ENCODE results near the gene MARF1.

DNA sequence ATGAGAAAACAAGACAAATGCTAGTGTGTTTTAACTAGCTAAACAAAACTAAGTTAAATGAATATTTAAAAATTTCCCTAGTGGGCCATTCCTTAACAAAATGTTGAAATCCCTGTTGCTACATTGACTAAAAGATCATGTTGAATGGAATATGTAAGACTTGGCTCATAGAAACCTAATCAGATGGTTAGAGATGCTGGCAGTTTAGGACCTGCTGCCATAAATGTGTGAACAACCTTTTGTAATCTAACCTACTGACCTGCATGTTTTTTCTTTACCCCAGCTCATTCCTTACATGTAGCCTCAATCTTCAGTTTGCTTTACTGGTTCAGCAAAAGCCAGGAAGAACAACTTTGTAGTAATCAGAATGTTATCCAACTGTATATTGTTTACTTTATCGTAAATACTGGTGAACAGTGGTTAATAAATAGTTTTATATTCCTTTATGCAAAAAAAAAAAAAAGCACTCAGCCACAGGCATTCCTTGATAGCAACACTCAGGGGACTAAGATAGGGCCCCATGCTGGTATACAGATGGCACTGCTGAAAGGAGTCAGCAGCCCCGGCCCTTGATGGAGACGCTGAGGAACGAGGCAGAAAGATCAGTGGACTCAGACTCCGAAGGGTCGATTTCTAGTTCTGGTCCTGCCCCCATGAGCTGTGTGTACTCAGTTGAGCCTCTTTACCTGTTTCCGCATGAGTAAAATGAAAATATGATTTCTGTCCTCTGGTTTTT, 78.2 kb downstream of the MARF1 start:
- no peak for TF ChIP-seq POLR2A (IDR thresholded peaks at IDR 0.05)
- TF ChIP-seq, protein P1, sequence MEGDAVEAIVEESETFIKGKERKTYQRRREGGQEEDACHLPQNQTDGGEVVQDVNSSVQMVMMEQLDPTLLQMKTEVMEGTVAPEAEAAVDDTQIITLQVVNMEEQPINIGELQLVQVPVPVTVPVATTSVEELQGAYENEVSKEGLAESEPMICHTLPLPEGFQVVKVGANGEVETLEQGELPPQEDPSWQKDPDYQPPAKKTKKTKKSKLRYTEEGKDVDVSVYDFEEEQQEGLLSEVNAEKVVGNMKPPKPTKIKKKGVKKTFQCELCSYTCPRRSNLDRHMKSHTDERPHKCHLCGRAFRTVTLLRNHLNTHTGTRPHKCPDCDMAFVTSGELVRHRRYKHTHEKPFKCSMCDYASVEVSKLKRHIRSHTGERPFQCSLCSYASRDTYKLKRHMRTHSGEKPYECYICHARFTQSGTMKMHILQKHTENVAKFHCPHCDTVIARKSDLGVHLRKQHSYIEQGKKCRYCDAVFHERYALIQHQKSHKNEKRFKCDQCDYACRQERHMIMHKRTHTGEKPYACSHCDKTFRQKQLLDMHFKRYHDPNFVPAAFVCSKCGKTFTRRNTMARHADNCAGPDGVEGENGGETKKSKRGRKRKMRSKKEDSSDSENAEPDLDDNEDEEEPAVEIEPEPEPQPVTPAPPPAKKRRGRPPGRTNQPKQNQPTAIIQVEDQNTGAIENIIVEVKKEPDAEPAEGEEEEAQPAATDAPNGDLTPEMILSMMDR (IDR thresholded peaks at IDR 0.05) = no peak
